ENCODE measurements around the gene KIAA1328.

The KIAA1328 gene

DNA sequence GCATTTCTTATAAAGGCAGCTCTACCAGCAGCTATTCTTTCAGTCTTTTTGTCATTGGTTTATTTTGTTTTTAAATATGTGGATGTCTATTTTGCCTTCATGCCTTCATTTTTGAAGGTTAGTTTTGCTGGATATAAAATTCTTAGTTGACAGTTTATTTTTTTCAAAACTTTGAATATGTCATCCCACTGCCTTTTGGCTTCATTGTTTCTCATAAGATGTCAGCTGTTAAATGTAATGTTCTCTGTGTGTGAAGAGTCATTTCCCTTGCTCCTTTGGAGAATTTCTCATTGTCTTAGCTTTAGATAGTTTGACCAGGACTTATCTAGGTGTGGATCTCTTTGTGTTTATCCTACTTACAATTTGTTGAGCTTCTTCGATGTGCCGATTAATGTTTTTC lies 213.5 kb downstream of the KIAA1328 start:
- Histone ChIP-seq H3K4me3 (no peak overlapping the region), H3K27me3 (no peaks in the 10 kb centered on the region), H3K4me1 (no peaks in the 10 kb centered on the region), H3K36me3 (peaks cover 0 to 22% (median 8%) of the 10 kb centered on the region in 3 donors), H3K9me3 (peaks cover 10 to 30% (median 11%) of the 10 kb centered on the region in 3 donors), H3K27ac (no peak overlapping the region)
- DNase-seq: no peak
- TF ChIP-seq CTCF (IDR thresholded peaks at IDR 0.05): no peak
- intact Hi-C loops (cut with DNase I; ENCODE audit: low total_unique reads): no loop called here

DNA sequence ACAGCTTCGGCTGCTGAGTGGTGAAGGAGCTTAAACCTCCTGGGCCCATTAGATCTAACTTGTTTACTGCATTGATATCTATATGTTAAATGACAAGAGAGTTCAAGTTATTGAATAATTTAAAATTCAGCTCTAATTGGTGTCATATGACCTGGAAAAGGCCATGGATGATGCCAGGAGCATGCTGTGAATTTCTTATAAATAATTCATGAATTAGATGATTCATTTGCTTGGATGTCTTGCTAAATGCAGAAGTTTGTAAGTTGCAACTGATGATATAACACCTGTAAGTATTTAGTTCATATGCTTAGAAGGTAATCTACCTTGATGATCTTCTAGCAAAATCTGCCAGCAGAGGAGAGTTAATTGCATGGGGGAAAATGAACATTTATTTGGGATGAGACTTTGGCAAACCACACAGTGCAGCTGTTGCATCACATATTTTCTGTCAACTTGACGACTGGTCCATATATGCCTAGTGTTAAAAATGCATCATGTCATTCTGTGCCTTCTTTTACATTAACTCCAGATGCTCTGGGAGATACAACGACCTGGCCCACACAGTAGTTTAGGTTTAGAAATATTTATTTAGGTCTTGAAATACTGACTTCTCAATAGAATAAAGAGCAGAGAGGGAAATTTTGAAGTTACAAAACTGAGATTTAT lies 226.3 kb downstream of the KIAA1328 start:
- Histone ChIP-seq H3K4me3 (no peak overlapping the region), H3K9me3 (peaks cover 0 to 11% (median 0%) of the 10 kb centered on the region in 3 donors), H3K4me1 (no peaks in the 10 kb centered on the region), H3K36me3 (no peaks in the 10 kb centered on the region), H3K27me3 (no peaks in the 10 kb centered on the region), H3K27ac (no peak overlapping the region)
- TF ChIP-seq CTCF (IDR thresholded peaks at IDR 0.05): no peak
- DNase-seq: no peak
- intact Hi-C loops (cut with DNase I; ENCODE audit: low total_unique reads): no loop called here

DNA sequence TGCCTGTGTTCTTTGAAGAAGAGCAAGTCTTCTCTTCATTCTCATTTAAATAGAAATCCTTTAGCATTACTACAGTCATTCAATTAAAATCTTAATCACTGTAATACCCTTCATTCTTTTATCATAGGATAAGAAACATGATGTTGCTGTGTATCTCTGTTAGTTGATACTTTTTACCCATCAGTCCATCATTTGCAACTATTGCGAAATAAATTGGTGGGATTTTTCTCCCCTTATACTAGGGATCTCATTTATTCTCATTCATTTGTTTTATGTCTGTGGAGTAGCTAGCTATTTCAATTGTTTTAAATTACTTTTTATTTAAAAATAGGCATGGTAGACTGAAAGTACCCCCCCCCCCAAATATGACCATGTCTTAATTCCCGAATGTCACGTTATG lies 235.3 kb downstream of the KIAA1328 start:
- H3K4me1 ChIP-seq: no peaks in the 10 kb centered on the region
- H3K9me3 ChIP-seq: peaks cover 0 to 17% (median 0%) of the 10 kb centered on the region in 3 donors
- DNase-seq: no peak
- intact Hi-C loops (cut with DNase I; ENCODE audit: low total_unique reads): no loop called here
- TF ChIP-seq CTCF (IDR thresholded peaks at IDR 0.05): no peak
- H3K36me3 ChIP-seq: peaks cover 12 to 16% (median 16%) of the 10 kb centered on the region in 3 donors
- no peak overlapping the region for H3K4me3 ChIP-seq
- H3K27me3 ChIP-seq: no peaks in the 10 kb centered on the region
- no peak overlapping the region for H3K27ac ChIP-seq

DNA sequence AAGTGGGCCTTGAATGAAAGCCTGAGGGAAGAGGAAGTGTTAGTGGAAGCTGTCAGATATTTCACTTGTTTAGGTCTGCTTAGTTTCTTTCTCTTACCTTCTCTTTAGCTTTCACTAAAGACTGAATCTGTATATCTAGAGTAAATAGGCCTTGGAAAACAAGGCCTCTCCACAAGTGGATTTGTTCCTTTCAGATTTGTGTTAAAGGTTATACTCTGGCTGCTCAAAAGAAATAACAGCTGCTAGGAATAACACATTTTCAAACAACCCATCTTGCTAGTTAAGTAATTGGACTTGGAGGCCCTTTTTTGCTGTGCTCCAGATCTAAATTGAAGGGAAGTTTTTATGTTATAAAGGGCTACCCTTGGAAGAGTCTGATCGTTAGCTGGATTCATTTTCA lies 236.3 kb downstream of the KIAA1328 start:
- Histone ChIP-seq H3K9me3 (peaks cover 0 to 17% (median 4%) of the 10 kb centered on the region in 3 donors), H3K27me3 (no peaks in the 10 kb centered on the region), H3K4me1 (no peaks in the 10 kb centered on the region), H3K4me3 (no peak overlapping the region), H3K27ac (no peak overlapping the region), H3K36me3 (peaks cover 13 to 16% (median 16%) of the 10 kb centered on the region in 3 donors)
- intact Hi-C loops (cut with DNase I; ENCODE audit: low total_unique reads): no loop called here
- TF ChIP-seq CTCF (IDR thresholded peaks at IDR 0.05): no peak
- DNase-seq: no peak

DNA sequence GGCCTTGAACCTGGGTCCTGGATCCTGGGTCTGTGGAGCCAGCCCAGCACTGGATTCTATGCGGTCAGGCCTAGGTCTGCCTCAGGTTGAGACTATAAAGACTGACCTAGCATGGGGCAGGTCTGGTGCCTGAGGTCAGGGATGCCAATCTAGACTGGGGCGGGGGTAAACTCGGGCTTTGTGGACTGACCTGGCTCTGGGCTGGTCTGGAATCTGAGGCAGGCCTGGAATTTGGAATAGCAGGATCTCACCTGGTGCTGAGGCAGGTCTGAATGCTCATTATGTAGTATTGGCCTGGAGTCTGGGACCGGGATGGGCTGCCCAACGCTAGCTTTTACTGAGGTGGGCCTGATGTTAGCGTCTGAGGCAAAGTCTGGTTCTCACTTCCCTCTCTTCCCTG lies 256.0 kb downstream of the KIAA1328 start:
- TF ChIP-seq CTCF (IDR thresholded peaks at IDR 0.05): no peak
- intact Hi-C loops (cut with DNase I; ENCODE audit: low total_unique reads): no loop called here
- H3K9me3 ChIP-seq: no peaks in the 10 kb centered on the region
- H3K27ac ChIP-seq: no peak overlapping the region
- H3K36me3 ChIP-seq: peaks cover 0 to 4% (median 0%) of the 10 kb centered on the region in 3 donors
- H3K4me3 ChIP-seq: no peak overlapping the region
- DNase-seq: no peak
- H3K4me1 ChIP-seq: no peaks in the 10 kb centered on the region
- H3K27me3 ChIP-seq: no peaks in the 10 kb centered on the region
